HEK293T (cell line): Measurements from ENCODE around the gene NLRP9.

Source experiments
- ARNT ChIP-seq: fragments of 450-650 bp; IDR thresholded peaks from 2 replicates; pipeline ENCODE4 v1.6.1; 2017; ENCODE audit warnings: mild to moderate bottlenecking
- BHLHE40 ChIP-seq: fragments of 450-650 bp; IDR thresholded peaks from 2 replicates; pipeline ENCODE4 v1.6.1; 2016; ENCODE audit warnings: mild to moderate bottlenecking, moderate library complexity, borderline replicate concordance
- CTBP1 ChIP-seq: fragments of 450-650 bp; IDR thresholded peaks from 2 replicates; pipeline ENCODE4 v1.6.1; 2016; ENCODE audit warnings: borderline replicate concordance
- ELF4 ChIP-seq: fragments of 450-650 bp; IDR thresholded peaks from 2 replicates; pipeline ENCODE4 v1.6.1; 2017; ENCODE audit warnings: antibody characterized with exemption
- FOXA1 ChIP-seq: fragments of 450-650 bp; IDR thresholded peaks from 2 replicates; pipeline ENCODE4 v1.6.1; 2016; ENCODE audit warnings: mild to moderate bottlenecking
- FOXK2 ChIP-seq: fragments of 450-650 bp; IDR thresholded peaks from 2 replicates; pipeline ENCODE4 v1.6.1; 2016; ENCODE audit warnings: mild to moderate bottlenecking
- FOXM1 ChIP-seq: fragments of 450-650 bp; IDR thresholded peaks from 2 replicates; pipeline ENCODE4 v1.6.1; 2017; ENCODE audit warnings: mild to moderate bottlenecking, borderline replicate concordance
- NFRKB ChIP-seq: fragments of 450-650 bp; IDR thresholded peaks from 2 replicates; pipeline ENCODE4 v1.6.1; 2016; ENCODE audit warnings: mild to moderate bottlenecking, moderate library complexity
- SUZ12 ChIP-seq: fragments of 450-650 bp; IDR thresholded peaks from 2 replicates; pipeline ENCODE4 v1.6.1; 2016; ENCODE audit warnings: mild to moderate bottlenecking
- TARDBP ChIP-seq: fragments of 450-650 bp; IDR thresholded peaks from 2 replicates; pipeline ENCODE4 v1.6.1; 2016

GRCh38 chr19:55688422-55689218, 49.6 kb downstream of the NLRP9 start:
- no peak for TF ChIP-seq SUZ12
- TF ChIP-seq ELF4, result no peak
- no peak for TF ChIP-seq FOXK2
- TF ChIP-seq CTBP1, result no peak
- no peak for TF ChIP-seq BHLHE40
- no peak for TF ChIP-seq FOXM1
- TF ChIP-seq NFRKB, result no peak
- TF ChIP-seq ARNT, result no peak
- no peak for TF ChIP-seq FOXA1
- TF ChIP-seq TARDBP, result no peak
